ENCODE data around the gene OOSP2.

The OOSP2 gene

DNA sequence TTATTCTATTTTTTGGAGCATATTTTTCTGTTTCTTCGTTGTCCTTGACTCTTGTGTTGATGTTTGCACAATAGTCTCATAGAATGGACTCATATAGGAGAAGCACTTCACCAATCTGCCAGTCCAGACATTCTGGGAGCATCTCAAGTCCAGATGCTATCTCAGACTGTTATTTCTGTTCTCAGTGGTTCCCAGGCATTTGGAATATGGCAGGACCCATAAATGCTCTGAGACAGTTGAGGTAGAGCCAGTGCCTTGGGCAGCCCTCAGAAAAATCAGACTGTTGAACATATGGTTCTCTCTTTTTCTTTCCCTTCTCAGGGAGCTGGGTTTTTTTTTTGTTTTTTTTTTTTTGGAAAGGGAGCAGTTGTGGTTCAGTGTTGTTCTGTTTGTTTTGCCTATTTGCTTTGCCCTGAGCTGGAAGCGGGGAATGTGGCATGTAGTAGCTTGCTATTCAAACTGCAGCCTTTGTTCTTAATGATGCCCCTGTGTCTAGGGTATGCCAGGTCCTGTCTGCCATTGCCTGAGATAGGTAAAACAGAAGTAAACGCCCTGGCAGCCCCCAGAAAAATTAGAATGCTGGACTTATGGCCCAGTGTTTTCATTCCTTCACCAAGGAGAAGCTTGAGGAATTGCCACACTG, 44.5 kb downstream of the OOSP2 start:
- DNase-seq, result no peak

DNA sequence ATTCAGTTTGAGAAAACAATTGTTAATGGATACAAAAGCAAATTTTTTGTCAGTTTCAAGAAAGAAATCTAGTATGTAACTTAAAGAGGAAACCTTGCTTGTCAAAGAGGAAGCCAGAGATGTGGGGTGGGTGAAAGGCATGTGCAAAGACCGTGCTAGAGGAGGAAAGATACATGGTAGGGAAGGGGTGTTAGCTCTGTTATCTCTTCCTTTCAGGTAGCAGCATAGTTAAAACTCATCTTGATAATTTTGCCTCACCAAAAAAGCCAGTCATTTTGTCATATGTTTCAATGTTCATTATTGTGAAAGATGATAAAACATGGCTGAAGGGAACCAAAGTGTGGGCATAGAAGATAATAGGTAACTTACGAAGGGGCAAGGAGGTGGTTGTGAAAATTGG, 45.7 kb downstream of the OOSP2 start:
- no peak for DNase-seq

DNA sequence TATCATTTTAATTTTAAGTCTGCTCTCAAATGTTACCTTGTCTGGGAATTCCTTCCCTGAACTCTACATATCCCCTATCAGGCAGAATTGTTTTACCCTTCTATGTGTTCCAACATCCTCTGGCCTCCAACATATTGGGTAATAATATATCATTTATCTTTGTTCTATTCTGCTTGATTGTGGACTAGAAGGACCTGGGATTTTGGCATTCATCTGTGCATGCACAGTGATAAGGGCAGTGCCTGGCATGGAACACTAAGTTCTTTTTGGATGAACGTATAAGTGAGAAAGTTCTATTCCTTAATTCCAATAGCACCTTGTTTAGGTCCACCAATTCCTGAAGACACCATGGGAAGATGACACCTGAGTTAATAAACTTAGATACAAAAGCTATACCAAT, 47.0 kb downstream of the OOSP2 start:
- DNase-seq, result no peak

DNA sequence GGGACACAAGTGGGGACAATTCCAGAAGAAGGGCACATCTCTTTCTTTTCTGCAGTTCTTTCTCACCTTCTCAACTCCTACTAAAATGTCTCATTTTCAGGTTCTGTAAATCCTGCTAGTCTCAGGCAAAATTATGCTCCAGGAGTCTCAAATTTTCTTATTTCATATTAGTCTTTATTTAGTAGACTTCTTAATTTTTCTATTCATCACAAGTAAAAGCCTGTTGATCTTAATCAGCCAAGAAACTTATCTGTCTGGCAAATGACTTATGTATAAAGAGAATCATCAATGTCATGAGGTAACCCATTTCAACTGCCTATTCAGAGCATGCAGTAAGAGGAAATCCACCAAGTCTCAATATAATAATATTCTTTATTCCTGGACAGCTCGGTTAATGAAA, 48.2 kb downstream of the OOSP2 start, which contains the start of gene MS4A2:
TSS of gene MS4A2 (plus strand) at position 301 of the 400 bp plus-strand sequence. CDS start 102 bp downstream, outside the sequence.
- DNase-seq, result no peak

DNA sequence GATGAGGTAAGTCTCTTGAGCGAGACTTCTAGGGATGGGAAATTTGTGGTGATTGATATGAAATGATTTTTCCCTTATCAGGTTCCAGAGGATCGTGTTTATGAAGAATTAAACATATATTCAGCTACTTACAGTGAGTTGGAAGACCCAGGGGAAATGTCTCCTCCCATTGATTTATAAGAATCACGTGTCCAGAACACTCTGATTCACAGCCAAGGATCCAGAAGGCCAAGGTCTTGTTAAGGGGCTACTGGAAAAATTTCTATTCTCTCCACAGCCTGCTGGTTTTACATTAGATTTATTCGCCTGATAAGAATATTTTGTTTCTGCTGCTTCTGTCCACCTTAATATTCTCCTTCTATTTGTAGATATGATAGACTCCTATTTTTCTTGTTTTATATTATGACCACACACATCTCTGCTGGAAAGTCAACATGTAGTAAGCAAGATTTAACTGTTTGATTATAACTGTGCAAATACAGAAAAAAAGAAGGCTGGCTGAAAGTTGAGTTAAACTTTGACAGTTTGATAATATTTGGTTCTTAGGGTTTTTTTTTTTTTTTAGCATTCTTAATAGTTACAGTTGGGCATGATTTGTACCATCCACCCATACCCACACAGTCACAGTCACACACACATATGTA, 55.4 kb downstream of the OOSP2 start:
- no peak for DNase-seq

DNA sequence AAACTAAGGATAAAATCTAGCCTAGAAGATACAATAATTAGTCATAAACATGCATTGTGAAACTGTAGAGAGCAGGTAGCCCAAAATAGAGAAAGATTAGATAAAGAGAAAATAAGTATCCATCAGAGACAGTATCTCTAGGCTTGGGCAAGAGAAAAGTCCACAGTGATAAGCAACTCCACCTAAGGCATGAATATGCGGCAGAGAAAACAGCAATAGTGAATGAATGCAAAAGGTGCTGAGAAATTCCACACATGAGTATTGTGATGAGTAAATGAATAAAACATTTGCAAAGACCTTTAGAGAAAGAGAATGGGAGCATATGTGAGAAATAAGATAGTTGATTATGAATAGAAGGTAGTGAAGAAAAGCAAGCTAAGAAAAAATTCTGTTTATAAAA, 57.0 kb downstream of the OOSP2 start:
- no peak for DNase-seq
